Measurements from ENCODE around the gene PCYOX1L. TPM values are rescaled to one million over a fixed set of nuclear protein-coding genes. Genes with fewer than 3 reads are reported as not detected.

PCYOX1L gene
- total and polyA plus RNA-seq, 2 of the 8 experiments (the other 6 are each of a cell fraction or from before 2014, with no cell fraction given): 6.8 to 17.2 TPM

DNA sequence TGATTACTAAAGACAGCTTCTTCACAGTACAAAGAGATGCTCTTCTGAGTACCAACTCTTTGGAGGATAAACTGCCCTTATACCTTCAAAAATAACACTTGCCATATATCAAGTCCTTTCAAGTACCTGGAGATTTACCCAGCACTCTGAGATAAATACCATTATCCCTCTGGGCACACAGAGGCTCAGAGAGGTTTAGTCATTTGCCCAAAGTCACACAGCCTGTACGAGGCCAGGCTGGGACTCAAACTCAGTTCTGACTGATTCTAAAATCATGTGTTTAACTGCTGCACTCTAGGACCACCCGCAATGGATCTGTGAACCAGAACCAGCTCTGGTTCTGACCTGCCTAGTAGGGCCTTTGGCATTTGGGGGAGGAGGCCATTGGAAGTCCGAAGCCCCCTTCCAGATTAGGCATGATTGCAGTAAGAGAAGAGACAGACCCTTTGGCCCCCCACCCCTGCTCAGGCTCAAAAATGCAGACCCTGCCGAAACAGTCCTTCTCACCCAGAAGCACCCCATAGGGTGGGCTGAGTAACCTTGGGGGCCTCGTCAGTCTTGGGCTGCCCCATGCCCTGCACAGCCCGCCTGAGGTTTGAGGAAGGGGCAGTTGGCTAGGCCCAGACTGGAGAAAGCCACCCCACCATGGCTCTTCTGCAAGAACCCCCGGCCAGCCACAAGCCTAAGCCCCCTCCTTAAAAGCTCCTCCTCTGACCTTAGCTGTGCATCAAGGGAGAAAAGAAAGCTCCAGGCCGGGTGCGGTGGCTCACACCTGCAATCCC is 54.1 kb downstream of the PCYOX1L start (continued):
- TF ChIP-seq, protein P1, sequence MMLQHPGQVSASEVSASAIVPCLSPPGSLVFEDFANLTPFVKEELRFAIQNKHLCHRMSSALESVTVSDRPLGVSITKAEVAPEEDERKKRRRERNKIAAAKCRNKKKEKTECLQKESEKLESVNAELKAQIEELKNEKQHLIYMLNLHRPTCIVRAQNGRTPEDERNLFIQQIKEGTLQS (IDR thresholded peaks at IDR 0.05; ENCODE audit: insufficient read depth, low read depth, low read length): no peak
- TF ChIP-seq GTF2F1 (IDR thresholded peaks at IDR 0.05; ENCODE audit: borderline replicate concordance, low read depth, low read length): no peak
- no peak for TF ChIP-seq FOSL1 (IDR thresholded peaks at IDR 0.05; ENCODE audit: insufficient read depth, low read depth, low read length)
- TF ChIP-seq ZNF274 (IDR thresholded peaks at IDR 0.05; ENCODE audit: borderline replicate concordance, extremely low read depth, low read length): no peak
- TF ChIP-seq TCF12 (IDR thresholded peaks at IDR 0.05; ENCODE audit: low read depth, low read length): no peak
- TF ChIP-seq EGR1 (IDR thresholded peaks at IDR 0.05; ENCODE audit: borderline replicate concordance, low read depth, low read length): no peak
- TF ChIP-seq BCL11A (IDR thresholded peaks at IDR 0.05; ENCODE audit: low read depth in 2 of 2, low read length in 2 of 2): no peak
- no peak for TF ChIP-seq EZH2 (IDR thresholded peaks at IDR 0.05; ENCODE audit: low read depth, low read length, severe bottlenecking)
- TF ChIP-seq ASH2L (IDR thresholded peaks at IDR 0.05; ENCODE audit: low read length): no peak
